ENCODE measurements around the gene F11R. TPM values are rescaled to one million over a fixed set of nuclear protein-coding genes. Genes with fewer than 3 reads are reported as not detected.

Gene F11R
- total and polyA plus RNA-seq, 2 of the 13 experiments (the other 11 are each of a cell fraction or from before 2014, with no cell fraction given): 95.8 to 105 TPM

DNA sequence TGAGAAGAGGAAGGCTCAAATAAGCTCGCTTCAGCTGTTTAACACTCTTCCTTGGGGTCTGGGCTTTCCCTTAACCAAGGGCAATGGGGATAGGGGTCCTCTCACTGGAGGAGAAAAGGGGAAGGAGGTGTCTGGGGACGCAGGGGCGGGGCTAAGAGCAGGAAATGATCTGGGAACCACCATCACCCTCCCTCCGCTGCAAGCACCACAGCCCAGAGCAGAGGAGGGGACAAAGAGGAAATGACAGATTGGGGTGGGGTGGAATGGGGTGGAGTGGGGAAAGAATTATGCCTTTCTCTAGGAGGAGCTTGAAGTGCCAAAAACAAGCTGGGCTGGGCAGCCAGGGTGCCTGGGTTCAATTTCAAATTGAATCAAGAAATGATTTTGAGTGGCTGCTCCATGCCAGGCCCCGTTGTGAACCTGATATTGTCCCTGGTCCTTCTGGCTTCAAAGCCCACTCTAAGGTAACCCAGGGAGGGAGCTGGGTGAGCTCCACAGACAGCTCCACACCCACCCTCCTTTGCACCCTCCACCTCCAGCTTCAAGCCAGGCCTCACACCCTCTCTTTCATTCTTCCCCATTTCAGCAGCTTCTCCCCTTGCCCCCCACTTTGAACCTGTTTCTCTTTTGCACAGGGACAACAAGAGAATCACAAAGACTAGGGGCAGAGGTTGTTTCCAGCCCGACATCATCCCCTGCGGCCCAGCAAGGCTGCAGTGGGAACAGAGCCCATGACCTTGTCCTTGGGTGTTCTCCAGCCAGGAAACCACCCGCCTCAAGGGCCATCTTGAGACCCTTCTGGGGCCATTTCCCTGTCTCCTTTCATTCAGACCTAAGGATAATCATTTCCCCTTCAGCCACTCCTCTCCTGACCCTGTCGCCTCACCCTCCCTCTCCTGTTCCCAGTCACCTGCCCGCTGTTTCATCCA, 47.6 kb upstream of the F11R start:
- peaks cover 18% of the 10 kb centered on the region for H3K4me1 ChIP-seq (ENCODE audit: insufficient read depth, low read length)
- no peak overlapping the region for H3K27ac ChIP-seq (ENCODE audit: extremely low read length, insufficient read depth, low read length)
- no TSS peak for BruUV-seq (replicated peaks)
- POLR2A ChIA-PET: no interaction called here
- no peaks in the 10 kb centered on the region for H3K36me3 ChIP-seq (replicated peaks in 1 of 2; ENCODE audit: control insufficient read depth in 1 of 2, insufficient read depth in 2 of 2, low read length in 2 of 2)
- 68% methylated on average over 10 of the region's 10 CpGs for WGBS (ENCODE audit: low lambda C conversion rate)
- H3K79me2 ChIP-seq (ENCODE audit: insufficient read depth, low read length): no peaks in the 10 kb centered on the region
- H3K4me2 ChIP-seq (ENCODE audit: low read depth, low read length): no peak overlapping the region
- FAIRE-seq: no peak
- H3K9me3 ChIP-seq (ENCODE audit: low read length): no peaks in the 10 kb centered on the region
- no peak for DNase-seq (ENCODE audit: low spot score)
- no peak overlapping the region for H2AFZ ChIP-seq (ENCODE audit: low read length)
- ATAC-seq: no peak
- H3K9ac ChIP-seq (ENCODE audit: insufficient read depth, low read depth, low read length): no peak overlapping the region
- in situ Hi-C loops (cut with HindIII; ENCODE audit: extremely low pct_ligation_motif_present, low pct_unique_long_range_greater_than_20kb) (no loop called here), intact Hi-C loops (cut with micrococcal nuclease; ENCODE audit: unreplicated experiment) (no loop called here)
- CTCF ChIA-PET (ENCODE audit: low intra/inter-chr PET ratio, low total read pairs): no interaction called here
- H3K4me3 ChIP-seq (replicated peaks in 1 of 3; ENCODE audit: insufficient read depth in 1 of 3, low read depth in 2 of 3, low read length in 3 of 3): no peak overlapping the region
- no peaks in the 10 kb centered on the region for H3K27me3 ChIP-seq (ENCODE audit: control insufficient read depth in 1 of 2, insufficient read depth in 2 of 2, low read length in 2 of 2)
- no peaks in the 10 kb centered on the region for H4K20me1 ChIP-seq (ENCODE audit: insufficient read depth, low read length)
- TF ChIP-seq, protein P1, sequence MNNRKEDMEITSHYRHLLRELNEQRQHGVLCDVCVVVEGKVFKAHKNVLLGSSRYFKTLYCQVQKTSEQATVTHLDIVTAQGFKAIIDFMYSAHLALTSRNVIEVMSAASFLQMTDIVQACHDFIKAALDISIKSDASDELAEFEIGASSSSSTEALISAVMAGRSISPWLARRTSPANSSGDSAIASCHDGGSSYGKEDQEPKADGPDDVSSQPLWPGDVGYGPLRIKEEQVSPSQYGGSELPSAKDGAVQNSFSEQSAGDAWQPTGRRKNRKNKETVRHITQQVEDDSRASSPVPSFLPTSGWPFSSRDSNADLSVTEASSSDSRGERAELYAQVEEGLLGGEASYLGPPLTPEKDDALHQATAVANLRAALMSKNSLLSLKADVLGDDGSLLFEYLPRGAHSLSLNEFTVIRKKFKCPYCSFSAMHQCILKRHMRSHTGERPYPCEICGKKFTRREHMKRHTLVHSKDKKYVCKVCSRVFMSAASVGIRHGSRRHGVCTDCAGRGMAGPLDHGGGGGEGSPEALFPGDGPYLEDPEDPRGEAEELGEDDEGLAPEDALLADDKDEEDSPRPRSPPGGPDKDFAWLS (CRISPR knock-in tag; IDR thresholded peaks at IDR 0.05; ENCODE audit: borderline replicate concordance): no peak
- TF ChIP-seq, protein P2, sequence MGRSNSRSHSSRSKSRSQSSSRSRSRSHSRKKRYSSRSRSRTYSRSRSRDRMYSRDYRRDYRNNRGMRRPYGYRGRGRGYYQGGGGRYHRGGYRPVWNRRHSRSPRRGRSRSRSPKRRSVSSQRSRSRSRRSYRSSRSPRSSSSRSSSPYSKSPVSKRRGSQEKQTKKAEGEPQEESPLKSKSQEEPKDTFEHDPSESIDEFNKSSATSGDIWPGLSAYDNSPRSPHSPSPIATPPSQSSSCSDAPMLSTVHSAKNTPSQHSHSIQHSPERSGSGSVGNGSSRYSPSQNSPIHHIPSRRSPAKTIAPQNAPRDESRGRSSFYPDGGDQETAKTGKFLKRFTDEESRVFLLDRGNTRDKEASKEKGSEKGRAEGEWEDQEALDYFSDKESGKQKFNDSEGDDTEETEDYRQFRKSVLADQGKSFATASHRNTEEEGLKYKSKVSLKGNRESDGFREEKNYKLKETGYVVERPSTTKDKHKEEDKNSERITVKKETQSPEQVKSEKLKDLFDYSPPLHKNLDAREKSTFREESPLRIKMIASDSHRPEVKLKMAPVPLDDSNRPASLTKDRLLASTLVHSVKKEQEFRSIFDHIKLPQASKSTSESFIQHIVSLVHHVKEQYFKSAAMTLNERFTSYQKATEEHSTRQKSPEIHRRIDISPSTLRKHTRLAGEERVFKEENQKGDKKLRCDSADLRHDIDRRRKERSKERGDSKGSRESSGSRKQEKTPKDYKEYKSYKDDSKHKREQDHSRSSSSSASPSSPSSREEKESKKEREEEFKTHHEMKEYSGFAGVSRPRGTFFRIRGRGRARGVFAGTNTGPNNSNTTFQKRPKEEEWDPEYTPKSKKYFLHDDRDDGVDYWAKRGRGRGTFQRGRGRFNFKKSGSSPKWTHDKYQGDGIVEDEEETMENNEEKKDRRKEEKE (IDR thresholded peaks at IDR 0.05): no peak
- no peak for TF ChIP-seq ZNF879 (CRISPR knock-in tag; IDR thresholded peaks at IDR 0.05)
- TF ChIP-seq ZNF382 (CRISPR knock-in tag; IDR thresholded peaks at IDR 0.05; ENCODE audit: borderline replicate concordance): no peak
- TF ChIP-seq SETDB1 (CRISPR knock-in tag; IDR thresholded peaks at IDR 0.05; ENCODE audit: borderline replicate concordance): no peak
- TF ChIP-seq NRL (CRISPR knock-in tag; IDR thresholded peaks at IDR 0.05; ENCODE audit: borderline replicate concordance): no peak
- no peak for TF ChIP-seq FOXJ3 (CRISPR knock-in tag; IDR thresholded peaks at IDR 0.05; ENCODE audit: borderline replicate concordance)
- TF ChIP-seq, protein P3, sequence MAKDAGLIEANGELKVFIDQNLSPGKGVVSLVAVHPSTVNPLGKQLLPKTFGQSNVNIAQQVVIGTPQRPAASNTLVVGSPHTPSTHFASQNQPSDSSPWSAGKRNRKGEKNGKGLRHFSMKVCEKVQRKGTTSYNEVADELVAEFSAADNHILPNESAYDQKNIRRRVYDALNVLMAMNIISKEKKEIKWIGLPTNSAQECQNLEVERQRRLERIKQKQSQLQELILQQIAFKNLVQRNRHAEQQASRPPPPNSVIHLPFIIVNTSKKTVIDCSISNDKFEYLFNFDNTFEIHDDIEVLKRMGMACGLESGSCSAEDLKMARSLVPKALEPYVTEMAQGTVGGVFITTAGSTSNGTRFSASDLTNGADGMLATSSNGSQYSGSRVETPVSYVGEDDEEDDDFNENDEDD (CRISPR knock-in tag; IDR thresholded peaks at IDR 0.05; ENCODE audit: borderline replicate concordance): no peak
- TF ChIP-seq HMGA1 (CRISPR knock-in tag; conservative IDR thresholded peaks at IDR 0.05): no peak
- no peak for TF ChIP-seq BCL6 (CRISPR knock-in tag; IDR thresholded peaks at IDR 0.05)
- no peak for TF ChIP-seq ZFP82 (CRISPR knock-in tag; IDR thresholded peaks at IDR 0.05; ENCODE audit: borderline replicate concordance)
- no peak for TF ChIP-seq ZNF3 (CRISPR knock-in tag; IDR thresholded peaks at IDR 0.05)
- TF ChIP-seq ZNF792 (CRISPR knock-in tag; IDR thresholded peaks at IDR 0.05): no peak

Measured in HepG2 (cell line).